ENCODE results near the gene OR4K17. TPM values are rescaled to one million over a fixed set of nuclear protein-coding genes. Genes with fewer than 3 reads are reported as not detected.

OR4K17 gene
- total RNA-seq, 1 experiment from 2014 or later: not detected

DNA sequence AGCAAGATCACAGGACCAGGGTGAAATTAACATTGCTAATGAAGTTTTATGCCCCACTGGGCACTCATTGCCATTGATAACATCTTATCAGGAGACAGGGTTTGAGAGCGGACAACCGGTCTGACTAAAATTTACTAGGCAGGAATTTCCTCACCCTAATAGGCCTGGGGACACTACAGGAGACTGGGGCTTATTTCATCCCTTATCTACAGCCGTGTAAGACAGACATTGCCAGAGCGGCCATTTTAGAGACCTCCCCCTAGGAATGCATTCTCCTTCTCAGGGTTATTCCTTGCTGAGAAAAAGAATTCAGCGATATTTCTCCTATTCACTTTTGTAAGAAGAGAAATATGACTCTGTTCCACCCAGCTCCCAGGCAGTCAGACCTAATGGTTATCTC lies 8.3 kb downstream of the OR4K17 start:
- Histone ChIP-seq H3K23me2 (ENCODE audit: insufficient read length, low read depth, low read length, poor library complexity, severe bottlenecking) (no peaks in the 10 kb centered on the region), H3K14ac (ENCODE audit: insufficient read depth, low read length) (no peak overlapping the region), H3K9me3 (ENCODE audit: control insufficient read depth, low read depth, low read length) (peaks cover 69% of the 10 kb centered on the region), H4K8ac (replicated peaks; ENCODE audit: insufficient read length, low read depth, low read length) (no peak overlapping the region), H3K56ac (ENCODE audit: insufficient read length, low read depth, low read length) (no peak overlapping the region), H3K4ac (ENCODE audit: low read depth, low read length) (no peak overlapping the region), H2BK120ac (ENCODE audit: low read depth, low read length, poor library complexity, severe bottlenecking) (no peak overlapping the region), H3K4me1 (ENCODE audit: insufficient read depth, low read length) (no peaks in the 10 kb centered on the region), H4K91ac (ENCODE audit: insufficient read length, low read depth, low read length) (no peak overlapping the region), H3K27ac (ENCODE audit: insufficient read length, low read depth, low read length) (no peak overlapping the region), H3K27me3 (ENCODE audit: insufficient read depth, low read length) (no peaks in the 10 kb centered on the region), H2AFZ (ENCODE audit: low read length) (no peak overlapping the region), H3K9ac (ENCODE audit: extremely low read depth, insufficient read length, low read length) (no peak overlapping the region), H2AK5ac (ENCODE audit: insufficient read length, low read length) (no peak overlapping the region), H4K20me1 (ENCODE audit: control insufficient read depth, insufficient read depth, insufficient read length) (no peaks in the 10 kb centered on the region), H2BK12ac (ENCODE audit: insufficient read length, low read depth, low read length) (no peak overlapping the region), H2BK20ac (ENCODE audit: low read depth, low read length, poor library complexity, severe bottlenecking) (no peak overlapping the region), H3K79me2 (ENCODE audit: insufficient read depth, low read length) (no peaks in the 10 kb centered on the region), H3K18ac (ENCODE audit: insufficient read length, low read depth, low read length) (no peak overlapping the region), H2BK15ac (ENCODE audit: low read depth, low read length) (no peak overlapping the region), H3K23ac (ENCODE audit: insufficient read length, low read depth, low read length) (no peak overlapping the region), H3T11ph (ENCODE audit: low read length) (no peak overlapping the region), H4K5ac (ENCODE audit: insufficient read length, low read depth, low read length) (no peak overlapping the region), H3K79me1 (ENCODE audit: insufficient read depth, low read depth, low read length, poor library complexity, severe bottlenecking) (no peaks in the 10 kb centered on the region), H3K4me2 (ENCODE audit: insufficient read depth, insufficient read length, low read length) (no peak overlapping the region), H2BK5ac (ENCODE audit: insufficient read length, low read length) (no peak overlapping the region)
- H3K4me3 Mint-ChIP-seq: no peak overlapping the region
- DNase-seq: no peak
- H3K27me3 Mint-ChIP-seq (ENCODE audit: low read depth): peaks cover 1% of the 10 kb centered on the region
- TF ChIP-seq, protein P1, sequence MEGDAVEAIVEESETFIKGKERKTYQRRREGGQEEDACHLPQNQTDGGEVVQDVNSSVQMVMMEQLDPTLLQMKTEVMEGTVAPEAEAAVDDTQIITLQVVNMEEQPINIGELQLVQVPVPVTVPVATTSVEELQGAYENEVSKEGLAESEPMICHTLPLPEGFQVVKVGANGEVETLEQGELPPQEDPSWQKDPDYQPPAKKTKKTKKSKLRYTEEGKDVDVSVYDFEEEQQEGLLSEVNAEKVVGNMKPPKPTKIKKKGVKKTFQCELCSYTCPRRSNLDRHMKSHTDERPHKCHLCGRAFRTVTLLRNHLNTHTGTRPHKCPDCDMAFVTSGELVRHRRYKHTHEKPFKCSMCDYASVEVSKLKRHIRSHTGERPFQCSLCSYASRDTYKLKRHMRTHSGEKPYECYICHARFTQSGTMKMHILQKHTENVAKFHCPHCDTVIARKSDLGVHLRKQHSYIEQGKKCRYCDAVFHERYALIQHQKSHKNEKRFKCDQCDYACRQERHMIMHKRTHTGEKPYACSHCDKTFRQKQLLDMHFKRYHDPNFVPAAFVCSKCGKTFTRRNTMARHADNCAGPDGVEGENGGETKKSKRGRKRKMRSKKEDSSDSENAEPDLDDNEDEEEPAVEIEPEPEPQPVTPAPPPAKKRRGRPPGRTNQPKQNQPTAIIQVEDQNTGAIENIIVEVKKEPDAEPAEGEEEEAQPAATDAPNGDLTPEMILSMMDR (conservative IDR thresholded peaks at IDR 0.05): no peak
- WGBS (ENCODE audit: extremely low coverage, insufficient read length, low lambda C conversion rate): no CpG with 5 or more reads among the region's 5 CpGs
- no peak overlapping the region for H3K27ac Mint-ChIP-seq
- no peaks in the 10 kb centered on the region for H3K4me1 Mint-ChIP-seq
- peaks cover 82 to 87% of the 10 kb centered on the region in 2 experiments for H3K9me3 Mint-ChIP-seq
- H3K36me3 Mint-ChIP-seq (ENCODE audit: insufficient read depth in 1 of 3, low read depth in 3 of 3): peaks cover 6 to 28% (median 10%) of the 10 kb centered on the region in 3 experiments; a peak in 6 of 7 replicates
